Upper lobe of left lung (tissue), 4 donors: ENCODE measurements around the gene DYRK1A.

Experiments
- CTCF ChIP-seq, 6 experiments: fragments of 450-650 bp in 4 of 6; fragments of 200-600 bp in 2 of 6; sonication (generic) in 2 of 6; IDR thresholded peaks; one replicate each; pipeline ENCODE4 v1.5.1; 2016 to 2019; ENCODE audit warnings: antibody characterized with exemption in 6 of 6
- POLR2AphosphoS5 ChIP-seq, 2 donors: sonication (generic); formaldehyde crosslinking; IDR thresholded peaks; one replicate each; pipeline ENCODE4 v1.5.1; 2017; ENCODE audit warnings: antibody characterized with exemption in 2 of 2

- TF ChIP-seq POLR2AphosphoS5 (IDR thresholded peaks at IDR 0.05) (no peak), CTCF (IDR thresholded peaks at IDR 0.05) (no peak)
Observed at GRCh38 chr21:37431243-37431642, 64.7 kb downstream of the DYRK1A start.
